SU-DHL-6 (cell line): ENCODE results near the gene SETBP1.

Experiments used
- H2AFZ ChIP-seq: fragments of 200-600 bp; sonication (generic); 2 replicates; pipeline ENCODE4 v1.6.1; 2014; ENCODE audit warnings: low read depth, mild to moderate bottlenecking, moderate library complexity, mixed read lengths, antibody characterized with exemption, low read length; ENCODE audit not compliant: severe bottlenecking
- H3F3A ChIP-seq: fragments of 200-600 bp; shearing (Covaris generic); 2 replicates; pipeline ENCODE4 v1.6.0; 2016; ENCODE audit warnings: antibody characterized with exemption, mild to moderate bottlenecking; ENCODE audit not compliant: insufficient read depth
- H3K27ac ChIP-seq: fragments of 200-600 bp; sonication (generic); 2 replicates; pipeline ENCODE4 v1.5.1; 2016; ENCODE audit warnings: low read depth, mild to moderate bottlenecking, low read length, moderate library complexity, mixed read lengths
- H3K27me3 ChIP-seq: fragments of 200-600 bp; sonication (generic), shearing (Covaris generic); 2 replicates; pipeline ENCODE4 v1.6.0; 2014; ENCODE audit warnings: mild to moderate bottlenecking, low read length
- H3K36me3 ChIP-seq: fragments of 200-600 bp; sonication (generic); 2 replicates; pipeline ENCODE4 v1.6.1; 2014; ENCODE audit warnings: mild to moderate bottlenecking, low read length, mixed read lengths
- H3K4me2 ChIP-seq: fragments of 300-600, 200-600 bp; shearing (Covaris generic), sonication (generic); 2 replicates; pipeline ENCODE4 v1.6.0; 2014; ENCODE audit warnings: low read length, low read depth, mild to moderate bottlenecking; ENCODE audit not compliant: poor library complexity, severe bottlenecking
- H3K4me3 ChIP-seq: fragments of 200-600 bp; sonication (generic); 2 replicates; pipeline ENCODE4 v1.5.1; 2014; ENCODE audit warnings: antibody characterized with exemption, low read length, mild to moderate bottlenecking, mixed read lengths; ENCODE audit not compliant: insufficient read depth, poor library complexity, severe bottlenecking
- H3K79me2 ChIP-seq: fragments of 200-600 bp; sonication (generic); 2 replicates; pipeline ENCODE4 v1.6.1; 2014; ENCODE audit warnings: mild to moderate bottlenecking, low read length, moderate library complexity; ENCODE audit not compliant: insufficient read depth
- H3K9ac ChIP-seq: fragments of 200-600 bp; sonication (generic); 2 replicates; pipeline ENCODE4 v1.7.0; 2014; ENCODE audit warnings: mild to moderate bottlenecking, low read length
- H3K9me2 ChIP-seq: fragments of 200-600 bp; sonication (generic); replicated peaks from 2 replicates; pipeline ENCODE4 v1.6.1; 2014; ENCODE audit warnings: low read length; ENCODE audit not compliant: insufficient read depth
- H3K9me3 ChIP-seq: fragments of 200-600 bp; sonication (generic); 2 replicates; pipeline ENCODE4 v1.6.1; 2014; ENCODE audit warnings: low read length, mixed read lengths; ENCODE audit not compliant: insufficient read depth
- H4K20me1 ChIP-seq: fragments of 200-600 bp; sonication (generic); 2 replicates; pipeline ENCODE4 v1.6.1; 2014; ENCODE audit warnings: low read depth, mild to moderate bottlenecking, antibody characterized with exemption, low read length, moderate library complexity, mixed read lengths
- CTCF ChIP-seq: fragments of 200-600 bp; sonication (generic); IDR thresholded peaks from one replicate; pipeline ENCODE4 v1.5.1; 2017; ENCODE audit warnings: antibody characterized with exemption, mild to moderate bottlenecking, low read length, moderate library complexity; ENCODE audit not compliant: insufficient read depth, poor library complexity, severe bottlenecking
- EZH2phosphoT487 ChIP-seq: fragments of 200-600 bp; sonication (generic), shearing (Covaris generic); conservative IDR thresholded peaks from 2 replicates; pipeline ENCODE4 v1.6.1; 2018; ENCODE audit warnings: mild to moderate bottlenecking, antibody characterized with exemption, low read length, moderate library complexity, mixed read lengths

SETBP1 gene

GRCh38 chr18:44732238-44732563 lies 51.5 kb downstream of the SETBP1 start:
- Histone ChIP-seq H3K27me3 (no peaks in the 10 kb centered on the region), H3K79me2 (no peaks in the 10 kb centered on the region), H2AFZ (peak overlapping the region; percentile 36), H3K27ac (no peak overlapping the region), H3K9me3 (no peaks in the 10 kb centered on the region), H3K36me3 (no peaks in the 10 kb centered on the region), H4K20me1 (no peaks in the 10 kb centered on the region), H3F3A (0 out of 2 replicates have a peak, but pooled peaks cover 6% of the 10 kb centered on the region), H3K4me3 (peak overlapping the region; percentile 19), H3K9me2 (no peaks in the 10 kb centered on the region), H3K9ac (no peak overlapping the region), H3K4me2 (peak overlapping the region; percentile 42)
- TF ChIP-seq EZH2phosphoT487 (no peak), CTCF (no peak)

- TF ChIP-seq EZH2phosphoT487 (no peak), CTCF (no peak)
- Histone ChIP-seq H3K36me3 (no peaks in the 10 kb centered on the region), H3K9ac (no peak overlapping the region), H3K27me3 (no peaks in the 10 kb centered on the region), H2AFZ (no peak overlapping the region), H4K20me1 (no peaks in the 10 kb centered on the region), H3K27ac (no peak overlapping the region), H3K4me2 (no peak overlapping the region), H3K4me3 (no peak overlapping the region), H3K9me2 (no peaks in the 10 kb centered on the region), H3K9me3 (no peaks in the 10 kb centered on the region), H3F3A (0 out of 2 replicates have a peak, but pooled peaks cover 6% of the 10 kb centered on the region), H3K79me2 (no peaks in the 10 kb centered on the region)
Measured at GRCh38 chr18:44732599-44732998, 51.9 kb downstream of the SETBP1 start.

- Histone ChIP-seq H3K27me3 (no peaks in the 10 kb centered on the region), H3F3A (0 out of 2 replicates have a peak, but pooled peaks cover 6% of the 10 kb centered on the region), H3K9ac (no peak overlapping the region), H3K9me3 (no peaks in the 10 kb centered on the region), H3K9me2 (no peaks in the 10 kb centered on the region), H3K36me3 (no peaks in the 10 kb centered on the region), H3K4me2 (no peak overlapping the region), H3K79me2 (no peaks in the 10 kb centered on the region), H4K20me1 (no peaks in the 10 kb centered on the region), H3K4me3 (no peak overlapping the region), H2AFZ (no peak overlapping the region), H3K27ac (no peak overlapping the region)
- TF ChIP-seq EZH2phosphoT487, result no peak
- no peak for TF ChIP-seq CTCF
Measured at GRCh38 chr18:44733069-44733753, 52.5 kb downstream of the SETBP1 start.
